ENCODE measurements around the gene THBS4.
"Not testable (repeated sequence)": the region's sequence is repeated elsewhere in the genome, so short reads cannot be mapped to it uniquely, and the experiment has no call there.

The THBS4 gene

DNA sequence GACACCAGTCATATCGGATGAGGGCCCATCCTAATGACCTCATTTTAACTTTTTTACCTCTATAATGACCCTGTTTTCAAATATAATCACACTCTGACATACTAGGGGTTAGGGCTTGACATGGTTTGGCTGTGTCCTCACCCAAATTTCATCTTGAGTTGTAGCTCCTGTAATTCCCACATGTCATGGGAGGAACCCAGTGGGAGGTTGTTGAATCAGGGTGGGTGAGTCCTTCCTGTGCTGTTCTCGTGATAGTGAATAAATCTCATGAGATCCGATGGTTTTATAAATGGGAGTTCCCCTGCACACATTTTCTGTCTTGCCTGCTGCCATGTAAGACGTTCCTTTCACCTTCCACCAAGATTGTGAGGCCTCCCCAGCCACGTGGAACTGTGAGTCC lies 71.8 kb downstream of the THBS4 start:
- Histone ChIP-seq H3K4me3 (ENCODE audit: low read length) (no peak overlapping the region), H3K4me1 (ENCODE audit: control insufficient read depth, low read depth, low read length) (peaks cover 24% of the 10 kb centered on the region), H3K27ac (ENCODE audit: low read length) (no peak overlapping the region), H3K36me3 (ENCODE audit: control insufficient read depth, low read depth, low read length) (no peaks in the 10 kb centered on the region), H3K27me3 (ENCODE audit: control insufficient read depth, insufficient read depth, low read length) (peaks cover 5% of the 10 kb centered on the region), H3K9ac (ENCODE audit: low read length) (no peak overlapping the region), H3K9me3 (ENCODE audit: control insufficient read depth, low read depth, low read length) (no peaks in the 10 kb centered on the region)

DNA sequence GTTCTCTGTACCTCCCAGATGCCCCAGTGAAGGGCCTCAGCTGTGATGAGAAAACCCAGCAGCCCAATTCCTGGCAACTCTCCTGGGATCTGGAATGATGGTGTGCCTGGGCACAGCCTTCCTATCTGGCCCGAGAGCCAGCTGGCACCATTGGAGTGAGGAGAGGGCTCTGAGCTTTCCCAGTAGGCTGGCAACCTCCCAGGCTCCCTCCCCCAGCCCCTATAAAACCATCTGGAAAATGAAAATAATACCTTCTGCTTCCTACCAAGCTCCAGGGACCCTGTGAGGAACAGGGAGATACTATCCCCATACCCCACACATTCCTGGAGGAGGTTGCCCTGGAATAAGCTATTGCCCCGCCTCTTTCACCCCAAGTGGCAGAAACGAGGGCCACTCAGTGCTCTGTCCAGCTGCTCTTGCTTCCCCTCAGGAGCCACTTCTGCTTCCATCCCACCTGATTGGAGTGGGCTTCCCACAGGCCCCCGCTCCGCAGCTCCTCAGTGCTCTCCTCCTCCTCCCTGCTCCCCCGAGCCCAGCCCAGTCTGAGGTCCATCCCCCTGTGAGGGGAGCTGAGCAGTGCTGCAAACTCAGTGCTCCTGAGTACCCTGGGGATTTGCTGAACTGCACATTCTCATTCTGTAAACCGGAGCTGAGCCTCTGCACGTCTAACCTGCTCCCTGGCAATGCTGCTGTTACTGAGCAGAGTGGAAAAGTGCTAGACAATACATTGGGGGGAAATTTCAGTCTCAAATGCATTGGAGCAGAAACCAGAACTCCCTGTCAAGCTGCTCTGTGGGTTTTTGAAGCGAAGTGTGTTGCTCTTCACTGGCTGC lies 74.7 kb downstream of the THBS4 start:
- Histone ChIP-seq H3K9ac (ENCODE audit: low read length) (no peak overlapping the region), H3K27me3 (ENCODE audit: control insufficient read depth, insufficient read depth, low read length) (peaks cover 5% of the 10 kb centered on the region), H3K27ac (ENCODE audit: low read length) (no peak overlapping the region), H3K36me3 (ENCODE audit: control insufficient read depth, low read depth, low read length) (no peaks in the 10 kb centered on the region), H3K4me1 (ENCODE audit: control insufficient read depth, low read depth, low read length) (peaks cover 26% of the 10 kb centered on the region), H3K9me3 (ENCODE audit: control insufficient read depth, low read depth, low read length) (no peaks in the 10 kb centered on the region), H3K4me3 (ENCODE audit: low read length) (no peak overlapping the region)

DNA sequence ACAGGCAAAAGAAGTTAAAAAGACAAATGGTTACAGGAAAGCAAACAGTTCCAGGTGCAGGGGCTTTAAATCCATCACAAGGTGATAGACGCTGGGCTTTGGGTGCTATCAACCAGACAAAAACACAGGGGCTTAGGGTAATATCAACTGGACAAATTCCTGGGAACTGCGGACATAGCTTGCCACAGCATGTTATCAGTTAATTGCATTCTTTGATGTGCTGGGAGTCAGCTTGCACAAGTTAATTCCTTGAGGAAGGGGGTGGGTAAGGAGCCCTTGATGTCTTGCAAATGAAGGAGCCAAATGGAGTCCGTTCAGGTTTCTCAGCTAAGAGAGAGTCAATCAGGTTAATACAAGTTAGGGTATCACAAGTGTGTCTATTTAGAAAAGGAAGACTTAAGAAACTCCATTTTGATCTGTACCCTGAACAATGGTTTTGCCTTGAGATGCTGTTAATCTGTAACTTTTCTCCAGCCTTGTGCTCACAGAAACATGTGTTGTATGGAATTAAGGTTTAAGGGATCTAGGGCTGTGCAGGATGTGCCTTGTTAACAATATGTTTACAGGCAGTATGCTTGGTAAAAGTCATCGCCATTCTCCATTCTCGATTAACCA lies 76.3 kb downstream of the THBS4 start:
- H3K27me3 ChIP-seq (ENCODE audit: control insufficient read depth, insufficient read depth, low read length); H3K36me3 ChIP-seq (ENCODE audit: control insufficient read depth, low read depth, low read length); H3K27ac ChIP-seq (ENCODE audit: low read length); H3K9me3 ChIP-seq (ENCODE audit: control insufficient read depth, low read depth, low read length); H3K9ac ChIP-seq (ENCODE audit: low read length); H3K4me3 ChIP-seq (ENCODE audit: low read length): not testable (repeated sequence)
- H3K4me1 ChIP-seq (ENCODE audit: control insufficient read depth, low read depth, low read length), result peaks cover 26% of the 10 kb centered on the region

DNA sequence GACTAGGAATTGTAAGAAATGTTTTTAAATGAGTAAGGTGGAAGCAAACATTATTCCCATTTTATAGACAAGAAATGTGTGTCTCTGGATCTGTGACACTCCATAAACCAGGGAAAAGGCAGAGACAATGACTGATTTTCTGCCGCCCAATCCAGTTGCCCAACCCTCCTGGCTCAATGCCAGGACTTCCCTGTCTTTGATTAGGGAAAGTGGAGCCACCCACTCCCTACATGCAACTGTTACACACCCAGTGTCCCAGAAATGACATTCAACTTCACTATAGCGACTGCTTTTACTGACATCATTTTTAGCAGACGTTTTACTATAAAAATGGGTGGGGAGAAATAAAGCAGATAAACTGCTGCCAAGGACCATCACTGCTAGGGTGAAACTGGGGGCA lies 79.7 kb downstream of the THBS4 start:
- H3K36me3 ChIP-seq (ENCODE audit: control insufficient read depth, low read depth, low read length), result no peaks in the 10 kb centered on the region
- no peak overlapping the region for H3K27ac ChIP-seq (ENCODE audit: low read length)
- no peak overlapping the region for H3K9ac ChIP-seq (ENCODE audit: low read length)
- H3K27me3 ChIP-seq (ENCODE audit: control insufficient read depth, insufficient read depth, low read length), result peaks cover 5% of the 10 kb centered on the region
- peaks cover 23% of the 10 kb centered on the region for H3K4me1 ChIP-seq (ENCODE audit: control insufficient read depth, low read depth, low read length)
- no peaks in the 10 kb centered on the region for H3K9me3 ChIP-seq (ENCODE audit: control insufficient read depth, low read depth, low read length)
- H3K4me3 ChIP-seq (ENCODE audit: low read length), result no peak overlapping the region

DNA sequence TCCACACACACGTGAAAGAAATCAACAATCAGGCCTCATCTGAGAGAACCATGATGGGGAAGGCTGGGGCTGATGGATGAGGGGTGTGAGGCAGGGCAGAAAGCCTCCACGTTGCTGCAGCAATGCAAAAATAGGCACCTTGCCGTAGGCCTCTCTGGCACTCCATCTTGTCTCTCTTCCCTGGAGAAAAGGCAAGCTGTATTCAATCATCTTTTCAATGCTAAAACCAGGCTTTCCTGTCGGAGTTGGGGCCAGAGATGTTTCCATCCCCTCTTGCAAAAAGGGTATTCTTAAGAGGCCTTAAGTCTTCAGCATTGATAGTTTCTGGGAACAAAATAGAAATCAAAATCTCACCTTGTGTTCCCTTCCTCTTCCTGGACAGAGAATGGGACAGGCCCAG lies 80.9 kb downstream of the THBS4 start:
- Histone ChIP-seq H3K4me1 (ENCODE audit: control insufficient read depth, low read depth, low read length) (peaks cover 12% of the 10 kb centered on the region), H3K36me3 (ENCODE audit: control insufficient read depth, low read depth, low read length) (no peaks in the 10 kb centered on the region), H3K27me3 (ENCODE audit: control insufficient read depth, insufficient read depth, low read length) (peaks cover 2% of the 10 kb centered on the region), H3K27ac (ENCODE audit: low read length) (no peak overlapping the region), H3K9ac (ENCODE audit: low read length) (no peak overlapping the region), H3K4me3 (ENCODE audit: low read length) (no peak overlapping the region), H3K9me3 (ENCODE audit: control insufficient read depth, low read depth, low read length) (no peaks in the 10 kb centered on the region)

DNA sequence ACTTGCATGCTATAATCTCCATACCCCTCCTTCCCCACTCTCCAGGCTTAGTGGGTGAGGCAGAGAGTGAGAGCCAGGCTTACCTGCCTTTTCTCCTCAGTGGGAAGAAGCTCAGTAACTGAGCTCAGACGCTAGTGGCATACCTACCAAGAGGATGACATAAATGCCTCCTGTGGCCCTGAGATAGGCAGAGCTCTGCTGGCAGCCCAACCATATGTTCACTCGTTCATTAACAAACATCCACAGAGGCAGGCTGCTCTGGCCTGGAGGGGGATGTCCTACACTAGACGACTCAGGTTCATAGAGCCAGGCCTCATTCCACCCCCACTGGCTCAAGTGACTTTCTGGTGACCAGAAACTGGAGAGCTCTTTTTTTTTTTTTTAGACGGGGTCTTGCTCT lies 81.3 kb downstream of the THBS4 start:
- H3K9me3 ChIP-seq (ENCODE audit: control insufficient read depth, low read depth, low read length), result no peaks in the 10 kb centered on the region
- H3K36me3 ChIP-seq (ENCODE audit: control insufficient read depth, low read depth, low read length), result no peaks in the 10 kb centered on the region
- H3K9ac ChIP-seq (ENCODE audit: low read length), result no peak overlapping the region
- H3K27me3 ChIP-seq (ENCODE audit: control insufficient read depth, insufficient read depth, low read length), result no peaks in the 10 kb centered on the region
- H3K4me3 ChIP-seq (ENCODE audit: low read length), result no peak overlapping the region
- H3K4me1 ChIP-seq (ENCODE audit: control insufficient read depth, low read depth, low read length), result peaks cover 7% of the 10 kb centered on the region
- no peak overlapping the region for H3K27ac ChIP-seq (ENCODE audit: low read length)

DNA sequence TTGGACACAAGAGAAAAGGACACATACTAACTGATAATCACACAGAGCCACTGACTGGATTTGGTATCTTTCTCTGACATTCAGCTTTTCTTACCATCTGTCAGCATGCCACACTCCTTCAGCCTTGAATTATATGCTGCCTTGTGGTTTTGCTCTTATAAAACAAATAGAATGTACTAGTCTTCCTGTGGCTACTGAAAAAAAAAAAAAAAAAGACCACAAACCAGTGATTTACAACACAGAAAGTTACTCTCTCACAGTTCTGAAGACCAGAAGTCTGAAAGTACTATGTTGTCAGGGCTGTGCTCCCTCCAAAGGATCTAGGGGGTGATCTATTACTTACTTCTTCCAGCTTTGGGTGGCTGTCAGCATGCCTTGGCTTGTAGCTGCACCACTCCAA lies 82.3 kb downstream of the THBS4 start:
- Histone ChIP-seq H3K9ac (ENCODE audit: low read length) (no peak overlapping the region), H3K9me3 (ENCODE audit: control insufficient read depth, low read depth, low read length) (no peaks in the 10 kb centered on the region)

DNA sequence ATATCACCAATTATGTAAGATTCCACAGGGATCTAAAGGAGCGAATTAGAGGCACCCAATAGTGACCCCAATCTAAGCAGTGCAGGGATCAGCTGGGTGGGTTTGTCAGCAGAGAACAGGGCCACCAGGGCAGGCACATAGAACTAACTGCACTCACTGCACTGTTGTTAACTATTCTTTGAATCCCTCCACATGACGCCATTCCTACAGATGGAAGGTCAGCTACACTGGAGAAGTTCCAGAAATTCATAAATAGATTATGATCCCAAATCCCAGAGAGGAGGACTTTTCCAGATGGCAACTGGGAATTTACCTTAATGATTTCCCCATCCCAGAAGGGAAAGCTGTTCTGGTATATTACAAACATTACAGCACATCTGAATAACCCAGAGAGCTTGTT lies 84.2 kb downstream of the THBS4 start:
- no peaks in the 10 kb centered on the region for H3K27me3 ChIP-seq (ENCODE audit: control insufficient read depth, insufficient read depth, low read length)
- H3K9ac ChIP-seq (ENCODE audit: low read length), result no peak overlapping the region
- H3K27ac ChIP-seq (ENCODE audit: low read length), result no peak overlapping the region
- H3K9me3 ChIP-seq (ENCODE audit: control insufficient read depth, low read depth, low read length), result no peaks in the 10 kb centered on the region
- no peaks in the 10 kb centered on the region for H3K36me3 ChIP-seq (ENCODE audit: control insufficient read depth, low read depth, low read length)
- no peak overlapping the region for H3K4me3 ChIP-seq (ENCODE audit: low read length)
- H3K4me1 ChIP-seq (ENCODE audit: control insufficient read depth, low read depth, low read length), result no peaks in the 10 kb centered on the region

More for the DNA sequence above, 82.3 kb downstream of the THBS4 start:
- Histone ChIP-seq H3K36me3 (ENCODE audit: control insufficient read depth, low read depth, low read length) (no peaks in the 10 kb centered on the region), H3K4me1 (ENCODE audit: control insufficient read depth, low read depth, low read length) (no peaks in the 10 kb centered on the region), H3K27me3 (ENCODE audit: control insufficient read depth, insufficient read depth, low read length) (no peaks in the 10 kb centered on the region), H3K4me3 (ENCODE audit: low read length) (no peak overlapping the region), H3K27ac (ENCODE audit: low read length) (no peak overlapping the region)

DNA sequence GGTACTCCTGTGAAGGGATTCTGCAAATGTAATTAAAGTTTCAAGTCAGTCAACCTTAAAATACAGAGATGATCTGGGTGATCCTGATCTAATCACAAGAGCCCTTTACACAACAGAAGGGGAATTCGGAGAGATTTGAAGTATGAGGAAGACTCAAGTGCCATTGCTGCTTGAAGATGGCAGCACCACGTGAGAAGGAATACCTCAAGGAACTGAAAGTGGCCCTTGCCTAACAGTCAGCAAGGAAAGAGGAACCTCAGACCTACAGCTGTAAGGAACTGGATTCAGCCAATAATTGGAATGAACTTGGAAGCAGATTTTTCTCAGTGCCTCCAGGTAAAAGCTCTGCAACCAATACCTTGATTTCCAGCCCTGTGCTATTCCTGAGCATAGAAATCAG lies 87.4 kb downstream of the THBS4 start:
- H3K4me1 ChIP-seq (ENCODE audit: control insufficient read depth, low read depth, low read length), result no peaks in the 10 kb centered on the region
- H3K27ac ChIP-seq (ENCODE audit: low read length), result no peak overlapping the region
- H3K9ac ChIP-seq (ENCODE audit: low read length), result no peak overlapping the region
- no peaks in the 10 kb centered on the region for H3K36me3 ChIP-seq (ENCODE audit: control insufficient read depth, low read depth, low read length)
- no peak overlapping the region for H3K4me3 ChIP-seq (ENCODE audit: low read length)
- H3K27me3 ChIP-seq (ENCODE audit: control insufficient read depth, insufficient read depth, low read length), result no peaks in the 10 kb centered on the region
- peaks cover 3% of the 10 kb centered on the region for H3K9me3 ChIP-seq (ENCODE audit: control insufficient read depth, low read depth, low read length)

DNA sequence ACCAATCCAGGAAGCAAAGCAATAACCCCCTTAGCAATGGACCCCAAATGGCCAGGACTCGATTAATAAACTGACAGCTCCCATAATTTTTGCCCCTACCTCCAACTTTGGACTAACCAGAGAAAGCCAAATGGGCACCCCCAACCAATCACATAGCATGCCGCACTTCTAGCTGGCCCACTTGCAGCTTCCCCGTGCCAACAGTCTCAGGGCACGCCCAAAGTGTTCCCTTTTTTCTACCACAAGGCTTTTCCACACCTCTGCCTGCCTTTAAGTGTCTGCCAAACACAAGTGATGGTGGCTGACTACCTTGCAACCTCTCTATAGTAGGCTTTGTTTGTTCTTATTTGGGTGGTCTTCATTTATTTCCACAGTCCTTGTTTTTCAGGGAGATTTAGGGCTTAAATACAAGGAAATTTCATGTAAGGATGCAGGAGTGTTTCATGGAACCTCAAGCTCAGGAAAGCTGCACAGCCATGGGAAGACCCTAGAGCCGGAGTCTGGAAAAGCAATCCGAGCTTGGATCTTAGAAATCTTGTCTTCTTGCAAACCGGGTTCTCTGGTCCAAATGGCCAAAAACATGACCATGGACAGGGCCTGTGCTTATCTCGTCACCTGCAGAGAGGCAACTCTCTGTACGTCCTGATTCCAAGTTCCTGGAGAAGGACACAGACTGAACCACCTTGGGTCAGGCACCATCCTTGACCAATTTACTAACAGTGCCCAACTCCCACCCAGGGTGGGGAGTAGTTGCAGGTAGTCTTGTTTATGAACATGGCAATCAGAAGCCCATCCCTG lies 89.2 kb downstream of the THBS4 start:
- H3K4me3 ChIP-seq (ENCODE audit: low read length), result no peak overlapping the region
- no peak overlapping the region for H3K9ac ChIP-seq (ENCODE audit: low read length)
- H3K4me1 ChIP-seq (ENCODE audit: control insufficient read depth, low read depth, low read length), result peaks cover 7% of the 10 kb centered on the region
- H3K27me3 ChIP-seq (ENCODE audit: control insufficient read depth, insufficient read depth, low read length), result no peaks in the 10 kb centered on the region
- H3K27ac ChIP-seq (ENCODE audit: low read length), result no peak overlapping the region
- H3K9me3 ChIP-seq (ENCODE audit: control insufficient read depth, low read depth, low read length), result peaks cover 3% of the 10 kb centered on the region
- H3K36me3 ChIP-seq (ENCODE audit: control insufficient read depth, low read depth, low read length), result no peaks in the 10 kb centered on the region

DNA sequence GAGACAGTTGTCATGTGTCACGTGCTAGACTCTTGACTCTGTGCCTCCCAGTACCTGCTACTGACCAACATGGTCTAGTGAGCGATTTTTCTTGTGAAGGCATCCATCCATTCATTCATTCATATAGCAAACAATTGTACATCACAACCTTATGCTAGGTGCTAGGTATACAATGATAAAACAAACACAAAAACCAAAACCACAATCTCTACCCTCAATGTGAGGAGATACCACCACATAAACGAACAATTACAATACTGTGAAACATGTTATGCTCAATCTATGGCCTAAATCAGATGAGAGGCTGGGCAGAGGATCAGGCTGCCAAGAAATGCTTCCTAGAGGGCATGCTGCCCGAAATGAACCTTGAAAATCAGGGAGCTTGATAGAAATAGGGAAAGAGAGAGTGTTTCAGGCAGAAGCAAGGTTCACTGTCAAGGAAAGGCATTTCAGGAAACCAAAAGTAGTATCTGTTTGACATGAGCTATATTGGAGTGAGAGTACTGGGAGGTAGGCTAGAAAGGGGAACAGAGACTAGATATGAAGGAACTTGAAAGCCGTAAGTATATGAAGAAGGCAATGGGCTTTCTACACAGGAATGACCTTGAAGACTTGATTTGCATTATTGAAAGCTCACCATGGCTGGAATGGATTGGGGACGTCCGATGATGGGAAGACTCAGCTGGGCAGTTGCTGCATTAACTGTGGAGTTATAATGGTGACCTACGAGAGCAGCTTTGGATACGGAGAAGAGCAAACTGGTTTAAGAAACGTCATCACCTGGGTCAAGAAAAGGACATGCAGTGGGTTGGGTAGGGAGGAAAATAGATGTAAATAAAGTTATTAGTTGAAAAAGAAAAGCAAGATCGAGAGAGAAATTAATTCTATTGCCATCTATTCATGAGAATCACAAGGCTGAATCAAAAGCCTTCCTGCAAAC lies 90.1 kb downstream of the THBS4 start:
- Histone ChIP-seq H3K4me1 (ENCODE audit: control insufficient read depth, low read depth, low read length) (peaks cover 7% of the 10 kb centered on the region), H3K27ac (ENCODE audit: low read length) (no peak overlapping the region)

More for the DNA sequence above, 90.1 kb downstream of the THBS4 start:
- Histone ChIP-seq H3K9me3 (ENCODE audit: control insufficient read depth, low read depth, low read length) (peaks cover 3% of the 10 kb centered on the region), H3K27me3 (ENCODE audit: control insufficient read depth, insufficient read depth, low read length) (no peaks in the 10 kb centered on the region), H3K36me3 (ENCODE audit: control insufficient read depth, low read depth, low read length) (no peaks in the 10 kb centered on the region), H3K9ac (ENCODE audit: low read length) (no peak overlapping the region), H3K4me3 (ENCODE audit: low read length) (no peak overlapping the region)

All from iPS-18a (cell line).